Astrocyte (in vitro differentiated cells and primary cell): ENCODE data around the gene PRKACA. TPM values are rescaled to one million over a fixed set of nuclear protein-coding genes. Genes with fewer than 3 reads are reported as not detected.

Source experiments
- DNase-seq: peaks from one replicate; pipeline ENCODE4 v3.0.0-alpha.2; 2010; ENCODE audit warnings: low read depth
- FAIRE-seq: peaks from 2 replicates; lab custom pipeline; 2011; peaks lifted over from hg19 to GRCh38; lab: Jason Lieb, UNC
- H2AFZ ChIP-seq: 2 replicates; pipeline ENCODE4 v1.6.0; 2012; ENCODE audit warnings: low read depth, low read length, inconsistent platforms
- H3K27ac ChIP-seq: 2 replicates; pipeline ENCODE4 v1.5.1; 2011; ENCODE audit warnings: low read depth, low read length, inconsistent platforms
- H3K27me3 ChIP-seq: 2 replicates; pipeline ENCODE4 v1.6.0; 2011; ENCODE audit warnings: low read length, inconsistent platforms; ENCODE audit not compliant: insufficient read depth
- H3K36me3 ChIP-seq: 2 replicates; pipeline ENCODE4 v1.5.1; 2011; ENCODE audit warnings: low read length, inconsistent platforms; ENCODE audit not compliant: insufficient read depth
- H3K4me1 ChIP-seq: 2 replicates; pipeline ENCODE4 v1.5.1; 2011; ENCODE audit warnings: low read length, inconsistent platforms; ENCODE audit not compliant: insufficient read depth
- H3K4me2 ChIP-seq: 2 replicates; pipeline ENCODE4 v1.6.0; 2012; ENCODE audit warnings: low read length, inconsistent platforms
- H3K4me3 ChIP-seq: 2 replicates; pipeline ENCODE4 v1.5.1; 2011; ENCODE audit warnings: low read depth, mild to moderate bottlenecking, low read length, inconsistent platforms; ENCODE audit not compliant: insufficient read depth
- H3K79me2 ChIP-seq: 2 replicates; pipeline ENCODE4 v1.6.0; 2012; ENCODE audit warnings: mild to moderate bottlenecking, low read length, inconsistent platforms; ENCODE audit not compliant: insufficient read depth
- H3K9ac ChIP-seq: 2 replicates; pipeline ENCODE4 v1.6.0; 2012; ENCODE audit warnings: mild to moderate bottlenecking, low read length, inconsistent platforms
- H3K9me3 ChIP-seq: 2 replicates; pipeline ENCODE4 v1.5.1; 2012; ENCODE audit warnings: low read depth, mild to moderate bottlenecking, low read length, inconsistent platforms; ENCODE audit not compliant: insufficient read depth
- H4K20me1 ChIP-seq: 2 replicates; pipeline ENCODE4 v1.6.0; 2012; ENCODE audit warnings: low read length, inconsistent platforms; ENCODE audit not compliant: insufficient read depth
- H3K27ac Mint-ChIP-seq: one replicate; pipeline ENCODE4 v1.8.0; 2021; ENCODE audit warnings: mild to moderate bottlenecking, mixed read lengths; ENCODE audit not compliant: unreplicated experiment
- H3K27me3 Mint-ChIP-seq: one replicate; pipeline ENCODE4 v1.8.0; 2021; ENCODE audit warnings: low read depth, mixed read lengths; ENCODE audit not compliant: unreplicated experiment
- H3K36me3 Mint-ChIP-seq: one replicate; pipeline ENCODE4 v1.8.0; 2021; ENCODE audit warnings: low read depth, mixed read lengths; ENCODE audit not compliant: unreplicated experiment
- H3K4me1 Mint-ChIP-seq: one replicate; pipeline ENCODE4 v1.8.0; 2021; ENCODE audit warnings: low read depth, mixed read lengths; ENCODE audit not compliant: unreplicated experiment
- H3K4me3 Mint-ChIP-seq: one replicate; pipeline ENCODE4 v1.8.0; 2021; ENCODE audit warnings: mild to moderate bottlenecking, moderate library complexity, mixed read lengths; ENCODE audit not compliant: unreplicated experiment
- H3K9me3 Mint-ChIP-seq: one replicate; pipeline ENCODE4 v1.8.0; 2021; ENCODE audit warnings: mild to moderate bottlenecking, mixed read lengths; ENCODE audit not compliant: unreplicated experiment
- EZH2 ChIP-seq: IDR thresholded peaks from 2 replicates; pipeline ENCODE4 v1.6.1; 2012; ENCODE audit warnings: mild to moderate bottlenecking, low read length, inconsistent platforms; ENCODE audit not compliant: insufficient read depth
- total RNA-seq: library from RNA; stranded (reverse); gene quantifications from 2 replicates; pipeline ENCODE4 v1.2.1, GENCODE V29; 2021
- TF ChIP-seq, protein P1 (sequence below): IDR thresholded peaks from 2 replicates; pipeline ENCODE4 v1.5.1; 2011; ENCODE audit warnings: low read depth, mild to moderate bottlenecking, inconsistent platforms, low read length, moderate library complexity; ENCODE audit not compliant: insufficient read depth

Gene PRKACA
- total RNA-seq, 1 donor from 2014 or later = 80.5 TPM

DNA sequence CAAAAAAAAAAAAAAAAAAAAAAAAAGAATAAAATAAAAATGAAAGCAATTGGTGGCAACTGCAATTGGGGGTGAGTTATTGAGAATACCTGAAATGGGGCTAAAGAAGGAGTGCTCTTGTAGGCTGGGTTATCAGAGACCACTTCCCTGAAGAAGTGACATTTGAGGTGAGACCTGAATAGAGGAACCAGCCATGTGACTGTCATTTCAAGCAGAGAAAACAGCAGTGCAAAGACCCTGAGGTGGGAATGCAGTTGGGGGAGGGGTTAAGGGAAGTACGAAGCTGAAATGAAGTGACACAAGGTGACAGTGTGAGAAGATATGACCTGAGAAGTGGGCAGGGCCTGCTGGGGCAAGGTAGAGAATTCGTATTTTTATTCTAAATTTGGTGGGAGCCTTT is 51.4 kb downstream of the PRKACA start:
- DNase-seq (no peak), FAIRE-seq (no peak)
- Mint-ChIP-seq H3K9me3 (no peaks in the 10 kb centered on the region), H3K4me1 (no peaks in the 10 kb centered on the region), H3K36me3 (no peaks in the 10 kb centered on the region), H3K4me3 (no peak overlapping the region), H3K27me3 (peaks cover 13% of the 10 kb centered on the region), H3K27ac (no peak overlapping the region)
- Histone ChIP-seq H4K20me1 (no peaks in the 10 kb centered on the region), H3K9ac (no peak overlapping the region), H3K4me3 (no peak overlapping the region), H2AFZ (no peak overlapping the region), H3K27ac (no peak overlapping the region), H3K4me1 (no peaks in the 10 kb centered on the region), H3K27me3 (peaks cover 4% of the 10 kb centered on the region), H3K79me2 (no peaks in the 10 kb centered on the region), H3K9me3 (no peaks in the 10 kb centered on the region), H3K4me2 (no peak overlapping the region), H3K36me3 (no peaks in the 10 kb centered on the region)
- no peak for TF ChIP-seq EZH2
- TF ChIP-seq, protein P1, sequence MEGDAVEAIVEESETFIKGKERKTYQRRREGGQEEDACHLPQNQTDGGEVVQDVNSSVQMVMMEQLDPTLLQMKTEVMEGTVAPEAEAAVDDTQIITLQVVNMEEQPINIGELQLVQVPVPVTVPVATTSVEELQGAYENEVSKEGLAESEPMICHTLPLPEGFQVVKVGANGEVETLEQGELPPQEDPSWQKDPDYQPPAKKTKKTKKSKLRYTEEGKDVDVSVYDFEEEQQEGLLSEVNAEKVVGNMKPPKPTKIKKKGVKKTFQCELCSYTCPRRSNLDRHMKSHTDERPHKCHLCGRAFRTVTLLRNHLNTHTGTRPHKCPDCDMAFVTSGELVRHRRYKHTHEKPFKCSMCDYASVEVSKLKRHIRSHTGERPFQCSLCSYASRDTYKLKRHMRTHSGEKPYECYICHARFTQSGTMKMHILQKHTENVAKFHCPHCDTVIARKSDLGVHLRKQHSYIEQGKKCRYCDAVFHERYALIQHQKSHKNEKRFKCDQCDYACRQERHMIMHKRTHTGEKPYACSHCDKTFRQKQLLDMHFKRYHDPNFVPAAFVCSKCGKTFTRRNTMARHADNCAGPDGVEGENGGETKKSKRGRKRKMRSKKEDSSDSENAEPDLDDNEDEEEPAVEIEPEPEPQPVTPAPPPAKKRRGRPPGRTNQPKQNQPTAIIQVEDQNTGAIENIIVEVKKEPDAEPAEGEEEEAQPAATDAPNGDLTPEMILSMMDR = no peak

DNA sequence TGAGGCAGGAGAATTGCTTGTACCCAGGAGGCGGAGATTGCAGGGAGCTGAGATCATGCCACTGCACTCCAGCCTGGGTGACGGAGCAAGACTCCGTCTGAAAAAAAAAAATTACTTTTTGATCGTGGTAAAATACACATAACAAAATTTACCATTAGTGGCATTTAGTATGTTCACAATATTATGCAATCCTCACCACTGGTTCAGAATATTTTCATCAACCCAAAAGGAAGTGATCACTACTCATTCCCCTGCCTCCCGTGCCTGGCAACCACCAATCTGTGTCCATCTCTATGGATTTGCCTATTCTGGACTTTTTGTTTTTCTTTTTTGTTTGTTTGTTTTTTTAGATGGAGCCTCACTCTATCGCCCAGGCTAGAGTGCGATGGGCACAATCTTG is 54.5 kb downstream of the PRKACA start:
- no peak overlapping the region for H2AFZ ChIP-seq
- peaks cover 27% of the 10 kb centered on the region for H3K27me3 Mint-ChIP-seq
- TF ChIP-seq, protein P1 = no peak
- no peak for TF ChIP-seq EZH2
- FAIRE-seq (no peak), DNase-seq (no peak)
- H3K9ac ChIP-seq = no peak overlapping the region
- H3K4me3 Mint-ChIP-seq = no peak overlapping the region
- no peaks in the 10 kb centered on the region for H3K79me2 ChIP-seq
- H3K36me3 ChIP-seq = no peaks in the 10 kb centered on the region
- H3K9me3 ChIP-seq = no peaks in the 10 kb centered on the region
- H3K27me3 ChIP-seq = peaks cover 21% of the 10 kb centered on the region
- no peak overlapping the region for H3K4me3 ChIP-seq
- H3K4me2 ChIP-seq = no peak overlapping the region
- no peaks in the 10 kb centered on the region for H3K9me3 Mint-ChIP-seq
- H3K27ac ChIP-seq = no peak overlapping the region
- H3K27ac Mint-ChIP-seq = no peak overlapping the region
- H3K4me1 ChIP-seq = peaks cover under 1% of the 10 kb centered on the region
- no peaks in the 10 kb centered on the region for H4K20me1 ChIP-seq
- H3K36me3 Mint-ChIP-seq = no peaks in the 10 kb centered on the region
- H3K4me1 Mint-ChIP-seq = no peaks in the 10 kb centered on the region

DNA sequence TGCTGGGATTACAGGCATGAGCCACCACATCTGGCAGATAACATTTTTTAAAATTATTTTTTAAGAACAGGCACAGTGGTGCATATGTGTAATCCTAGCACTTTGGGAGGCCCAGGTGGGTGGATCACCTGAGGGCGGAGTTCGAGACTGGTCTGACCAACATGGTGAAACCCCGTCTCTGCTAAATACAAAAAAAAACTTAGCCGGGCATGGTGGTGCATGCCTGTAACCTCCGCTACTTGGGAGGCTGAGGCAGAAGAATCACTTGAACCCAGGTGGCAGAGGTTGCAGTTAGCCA is 55.1 kb downstream of the PRKACA start:
- Histone ChIP-seq H3K4me3 (no peak overlapping the region), H3K79me2 (no peaks in the 10 kb centered on the region), H3K36me3 (no peaks in the 10 kb centered on the region), H3K9me3 (no peaks in the 10 kb centered on the region), H3K4me2 (no peak overlapping the region), H2AFZ (no peak overlapping the region), H3K27ac (no peak overlapping the region), H4K20me1 (no peaks in the 10 kb centered on the region), H3K4me1 (peaks cover 3% of the 10 kb centered on the region), H3K27me3 (peaks cover 21% of the 10 kb centered on the region), H3K9ac (no peak overlapping the region)
- TF ChIP-seq, protein P1 = no peak
- no peak for TF ChIP-seq EZH2
- FAIRE-seq = no peak
- no peaks in the 10 kb centered on the region for H3K4me1 Mint-ChIP-seq
- H3K4me3 Mint-ChIP-seq = no peak overlapping the region
- H3K27ac Mint-ChIP-seq = no peak overlapping the region
- H3K9me3 Mint-ChIP-seq = no peaks in the 10 kb centered on the region
- H3K36me3 Mint-ChIP-seq = no peaks in the 10 kb centered on the region
- peaks cover 29% of the 10 kb centered on the region for H3K27me3 Mint-ChIP-seq
- no peak for DNase-seq
